ENCODE measurements around the gene ERICH4. TPM values are rescaled to one million over a fixed set of nuclear protein-coding genes. Genes with fewer than 3 reads are reported as not detected.

ERICH4 gene
- polyA plus RNA-seq, 2 of the 4 experiments (the other 2 are of a cell fraction): 0.26 TPM; not detected in 1

DNA sequence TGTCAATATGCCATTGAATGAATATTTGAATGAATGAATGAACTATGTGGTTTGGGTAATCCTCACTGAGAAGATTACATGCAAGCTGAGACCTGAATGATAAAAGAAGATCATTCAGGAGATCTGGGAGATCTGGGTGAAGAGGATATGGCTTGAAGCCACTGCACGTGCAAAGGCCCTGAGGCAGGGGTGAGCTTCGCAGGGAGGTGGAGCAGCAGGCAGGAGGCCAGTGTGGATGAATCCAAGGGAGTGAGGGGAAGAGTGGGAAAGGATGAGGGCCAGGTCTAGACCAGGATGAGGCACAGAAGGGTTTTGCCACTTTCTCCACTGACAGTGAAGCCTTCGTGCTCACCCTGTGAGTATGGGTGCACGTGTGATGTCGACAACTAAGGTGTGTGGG lies 49.9 kb downstream of the ERICH4 start (continued):
- no peak for TF ChIP-seq CHD4 (IDR thresholded peaks at IDR 0.05; ENCODE audit: borderline replicate concordance)

Small RNA genes within 50 kb of the gene (small RNA-seq; reads per million reads assigned to genes)
- gene RF00017: 0 reads per million in 6 experiments

Other genes starting within 250 kb of the ERICH4 start
- 8.6 and 19.7 TPM in 2 replicates for gene CYP2S1, start 249.9 kb upstream of the ERICH4 start, polyA plus RNA-seq (2011; rRNA removed)
- 25.2 to 28.1 TPM (median 26.6 TPM) in 3 replicates for gene CYP2S1, start 249.9 kb upstream of the ERICH4 start, polyA plus RNA-seq (2017; fragmentation: RNase III; extraction: RNeasy Plus Mini Kit Qiagen cat#74134 plus additional on column Dnase treatment)
- gene AXL, start 223.9 kb upstream of the ERICH4 start, polyA plus RNA-seq (2011; rRNA removed): 60.1 and 60.3 TPM in 2 replicates
- 45.4 to 69.4 TPM (median 47.8 TPM) in 3 replicates for gene AXL, start 223.9 kb upstream of the ERICH4 start, polyA plus RNA-seq (2017; fragmentation: RNase III; extraction: RNeasy Plus Mini Kit Qiagen cat#74134 plus additional on column Dnase treatment)
- gene HNRNPUL1, start 178.8 kb upstream of the ERICH4 start, polyA plus RNA-seq (2011; rRNA removed): 89.5 and 117 TPM in 2 replicates
- gene HNRNPUL1, start 178.8 kb upstream of the ERICH4 start, polyA plus RNA-seq (2017; fragmentation: RNase III; extraction: RNeasy Plus Mini Kit Qiagen cat#74134 plus additional on column Dnase treatment): 272 to 278 TPM (median 273 TPM) in 3 replicates
- gene CCDC97, start 133.0 kb upstream of the ERICH4 start, polyA plus RNA-seq (2011; rRNA removed): 18.7 and 21.4 TPM in 2 replicates
- gene CCDC97, start 133.0 kb upstream of the ERICH4 start, polyA plus RNA-seq (2017; fragmentation: RNase III; extraction: RNeasy Plus Mini Kit Qiagen cat#74134 plus additional on column Dnase treatment): 26.8 to 29.2 TPM (median 27.6 TPM) in 3 replicates
- gene TGFB1, start 89.2 kb upstream of the ERICH4 start, polyA plus RNA-seq (2011; rRNA removed): 6.0 and 13.2 TPM in 2 replicates
- 63.4 to 86.4 TPM (median 83.2 TPM) in 3 replicates for gene TGFB1, start 89.2 kb upstream of the ERICH4 start, polyA plus RNA-seq (2017; fragmentation: RNase III; extraction: RNeasy Plus Mini Kit Qiagen cat#74134 plus additional on column Dnase treatment)
- 17.5 and 19.6 TPM in 2 replicates for gene B9D2, start 79.0 kb upstream of the ERICH4 start, polyA plus RNA-seq (2011; rRNA removed)
- gene B9D2, start 79.0 kb upstream of the ERICH4 start, polyA plus RNA-seq (2017; fragmentation: RNase III; extraction: RNeasy Plus Mini Kit Qiagen cat#74134 plus additional on column Dnase treatment): 22.5 to 26.1 TPM (median 24.4 TPM) in 3 replicates
- 5.2 and 6.8 TPM in 2 replicates for gene TMEM91, start 66.6 kb upstream of the ERICH4 start, polyA plus RNA-seq (2011; rRNA removed)
- 3.7 to 4.6 TPM (median 4.0 TPM) in 3 replicates for gene TMEM91, start 66.6 kb upstream of the ERICH4 start, polyA plus RNA-seq (2017; fragmentation: RNase III; extraction: RNeasy Plus Mini Kit Qiagen cat#74134 plus additional on column Dnase treatment)
- gene EXOSC5, start 45.8 kb upstream of the ERICH4 start, polyA plus RNA-seq (2011; rRNA removed): 63.7 and 72.3 TPM in 2 replicates
- gene EXOSC5, start 45.8 kb upstream of the ERICH4 start, polyA plus RNA-seq (2017; fragmentation: RNase III; extraction: RNeasy Plus Mini Kit Qiagen cat#74134 plus additional on column Dnase treatment): 99.0 to 109 TPM (median 103 TPM) in 3 replicates
- gene BCKDHA, start 45.3 kb upstream of the ERICH4 start, polyA plus RNA-seq (2011; rRNA removed): 42.9 and 43.9 TPM in 2 replicates
- 39.2 to 46.4 TPM (median 44.4 TPM) in 3 replicates for gene BCKDHA, start 45.3 kb upstream of the ERICH4 start, polyA plus RNA-seq (2017; fragmentation: RNase III; extraction: RNeasy Plus Mini Kit Qiagen cat#74134 plus additional on column Dnase treatment)
- gene B3GNT8, start 15.8 kb upstream of the ERICH4 start, polyA plus RNA-seq (2011; rRNA removed): not detected in 2 replicates
- 0.11 to 0.20 TPM in 2 of 3 replicates, not detected in the other for gene B3GNT8, start 15.8 kb upstream of the ERICH4 start, polyA plus RNA-seq (2017; fragmentation: RNase III; extraction: RNeasy Plus Mini Kit Qiagen cat#74134 plus additional on column Dnase treatment)
- gene DMAC2, start 3.2 kb upstream of the ERICH4 start, polyA plus RNA-seq (2011; rRNA removed): 128 and 132 TPM in 2 replicates
- gene DMAC2, start 3.2 kb upstream of the ERICH4 start, polyA plus RNA-seq (2017; fragmentation: RNase III; extraction: RNeasy Plus Mini Kit Qiagen cat#74134 plus additional on column Dnase treatment): 155 to 161 TPM (median 158 TPM) in 3 replicates
- not detected in 2 replicates for gene CEACAM21, start 133.0 kb downstream of the ERICH4 start, polyA plus RNA-seq (2011; rRNA removed)
- gene CEACAM21, start 133.0 kb downstream of the ERICH4 start, polyA plus RNA-seq (2017; fragmentation: RNase III; extraction: RNeasy Plus Mini Kit Qiagen cat#74134 plus additional on column Dnase treatment): not detected in 3 replicates
- not detected in 2 replicates for gene CEACAM4, start 183.9 kb downstream of the ERICH4 start, polyA plus RNA-seq (2011; rRNA removed)
- gene CEACAM4, start 183.9 kb downstream of the ERICH4 start, polyA plus RNA-seq (2017; fragmentation: RNase III; extraction: RNeasy Plus Mini Kit Qiagen cat#74134 plus additional on column Dnase treatment): not detected in 3 replicates
- gene CEACAM7, start 245.1 kb downstream of the ERICH4 start, polyA plus RNA-seq (2011; rRNA removed): 0.04 TPM in 1 of 2 replicates, not detected in the other
- gene CEACAM7, start 245.1 kb downstream of the ERICH4 start, polyA plus RNA-seq (2017; fragmentation: RNase III; extraction: RNeasy Plus Mini Kit Qiagen cat#74134 plus additional on column Dnase treatment): 0.05 TPM in 1 of 3 replicates, not detected in the others